Renal cortex interstitium (tissue), 11 donors: ENCODE results near the gene PIWIL1. TPM values are rescaled to one million over a fixed set of nuclear protein-coding genes. Genes with fewer than 3 reads are reported as not detected.

Experiments used
- DNase-seq, 11 donors: peaks; one replicate each; pipeline ENCODE4 v3.0.0-alpha.2; 2013; ENCODE audit warnings: low read depth in 9 of 11, low spot score in 4 of 11; ENCODE audit errors: extremely low read depth in 1 of 11
- polyA plus RNA-seq, 3 donors: library from polyadenylated mRNA; unstranded; fragments of 120-200 nt; gene quantifications; one replicate each; pipeline ENCODE4 v1.2.1, GENCODE V29; 2013; ENCODE audit not compliant: insufficient read length in 3 of 3

The PIWIL1 gene
- polyA plus RNA-seq, 3 donors, result 0.43 to 0.59 (median 0.54) TPM

DNA sequence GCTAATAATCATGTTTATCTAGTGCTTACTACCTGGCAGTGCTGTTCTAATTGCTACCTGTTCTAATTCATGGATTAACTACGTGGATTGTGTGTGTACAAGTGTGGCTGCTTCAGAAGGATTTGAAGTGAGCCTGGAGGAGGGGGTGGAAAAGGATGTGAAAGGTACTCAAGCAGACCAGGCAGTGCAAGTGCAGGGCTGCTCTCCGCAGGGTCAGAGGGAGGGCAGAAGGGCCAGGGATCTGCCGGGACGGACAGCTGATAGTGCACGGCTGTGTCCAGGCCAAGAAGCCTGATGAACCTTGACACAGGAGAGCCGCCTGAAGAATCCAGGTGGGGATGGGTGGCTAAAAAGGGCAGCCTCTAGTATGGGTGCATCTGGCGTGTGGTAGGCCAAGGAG is 28.5 kb downstream of the PIWIL1 start:
- DNase-seq, result no peak

DNA sequence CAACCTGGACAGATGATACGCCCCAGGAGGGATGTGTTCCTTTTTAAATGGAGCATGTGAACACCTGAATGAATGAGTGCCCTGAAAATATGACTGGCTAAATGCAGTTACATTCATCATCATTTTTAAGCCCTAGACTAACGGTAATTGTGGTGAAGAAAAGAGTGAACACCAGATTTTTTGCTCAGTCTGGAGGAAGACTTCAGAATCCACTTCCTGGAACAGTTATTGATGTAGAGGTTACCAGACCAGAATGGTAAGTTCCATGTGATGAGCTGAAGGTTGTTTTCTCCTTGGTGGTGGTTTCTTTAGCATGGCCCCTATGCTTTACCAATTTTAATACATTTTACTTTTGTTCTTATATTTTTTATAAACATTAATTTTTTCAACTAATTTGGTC is 29.3 kb downstream of the PIWIL1 start:
- no peak for DNase-seq

DNA sequence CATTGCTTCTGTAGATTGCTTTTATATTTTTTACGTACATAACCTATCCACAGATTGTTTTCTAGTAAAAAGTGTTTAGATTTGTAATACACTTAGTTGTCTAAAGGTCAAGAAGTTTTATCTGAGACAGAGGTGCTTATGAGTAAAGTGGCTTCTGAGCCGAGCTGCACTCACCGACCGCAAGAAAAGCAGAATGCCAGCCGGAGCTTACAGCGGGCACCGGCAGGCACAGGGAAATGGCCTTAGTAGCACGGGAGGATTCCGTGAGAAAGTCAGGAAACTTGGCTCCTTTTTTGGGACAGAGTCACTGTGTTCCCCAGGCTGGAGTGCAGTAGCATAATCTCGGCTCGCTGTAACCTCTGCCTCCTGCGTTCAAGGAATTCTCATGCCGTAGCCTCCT is 29.8 kb downstream of the PIWIL1 start:
- DNase-seq, result no peak

DNA sequence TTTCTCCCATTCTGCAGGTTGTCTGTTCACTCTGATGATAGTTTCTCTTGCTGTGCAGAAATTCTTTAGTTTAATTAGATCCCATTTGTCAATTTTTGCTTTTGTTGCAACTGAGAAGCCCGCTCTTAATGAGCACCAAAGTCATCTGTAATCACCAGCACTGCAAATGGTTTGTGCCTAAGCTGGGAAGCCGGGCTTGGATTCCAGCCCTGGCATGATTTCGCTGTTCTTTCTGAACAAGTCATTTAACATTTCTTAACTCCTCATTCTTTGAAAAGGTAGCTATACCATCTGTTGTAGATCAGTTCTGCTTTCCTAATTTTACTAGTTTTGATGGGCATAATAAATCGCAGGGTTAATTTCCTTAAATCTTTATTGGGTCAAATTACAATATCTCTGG is 32.1 kb downstream of the PIWIL1 start:
- DNase-seq, result no peak

DNA sequence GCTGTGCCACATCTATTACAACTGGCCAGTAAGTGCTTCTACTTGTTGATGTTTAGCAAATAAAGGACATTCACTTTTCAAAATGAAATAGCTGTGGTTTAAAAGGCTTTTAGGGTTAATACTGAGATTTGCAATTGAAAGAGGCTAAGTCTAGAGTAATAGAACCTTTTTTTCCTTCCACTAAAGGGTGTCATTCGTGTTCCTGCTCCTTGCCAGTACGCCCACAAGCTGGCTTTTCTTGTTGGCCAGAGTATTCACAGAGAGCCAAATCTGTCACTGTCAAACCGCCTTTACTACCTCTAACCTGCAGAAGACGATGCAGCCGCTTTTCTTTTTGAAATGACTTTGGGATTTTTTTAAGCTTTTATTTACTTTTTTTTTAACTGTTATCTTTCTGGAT is 33.6 kb downstream of the PIWIL1 start:
- no peak for DNase-seq

DNA sequence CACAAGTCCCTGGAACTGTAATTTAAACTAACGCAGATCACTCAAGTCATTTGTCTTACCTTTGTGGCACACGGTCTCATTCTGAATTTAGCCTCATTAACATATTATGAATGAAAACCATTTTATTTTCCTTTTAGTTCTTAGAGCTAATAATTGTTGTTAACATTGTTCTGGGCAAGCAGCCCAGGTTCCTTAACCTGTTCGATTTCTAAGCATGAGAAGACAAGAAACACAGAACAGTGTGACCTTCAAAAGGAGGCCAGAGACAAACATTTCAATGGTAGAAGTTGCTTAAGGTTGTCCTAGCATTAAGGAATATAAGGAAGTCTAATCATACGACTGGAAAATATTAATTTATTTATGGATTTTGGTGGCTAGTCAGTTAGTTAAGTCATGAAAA is 35.2 kb downstream of the PIWIL1 start:
- no peak for DNase-seq

DNA sequence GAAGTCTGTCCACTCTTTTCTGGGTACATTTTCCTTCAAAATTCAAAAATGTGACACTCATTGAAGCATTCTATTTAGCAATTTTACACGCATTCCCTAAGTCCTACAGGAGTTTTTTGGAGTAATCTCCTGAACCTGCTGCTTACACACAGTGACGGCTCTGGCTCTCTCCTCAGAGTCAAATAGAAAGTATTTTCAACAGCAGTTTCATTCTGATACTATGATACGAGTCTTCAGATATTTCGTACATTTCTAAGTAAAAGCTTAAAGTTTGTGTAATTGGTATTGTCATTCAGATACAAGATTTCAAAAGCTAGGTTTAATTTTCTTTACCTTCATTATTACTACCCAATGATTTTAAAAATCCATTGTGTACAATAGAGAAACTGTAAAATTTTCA is 36.4 kb downstream of the PIWIL1 start:
- DNase-seq, result no peak

DNA sequence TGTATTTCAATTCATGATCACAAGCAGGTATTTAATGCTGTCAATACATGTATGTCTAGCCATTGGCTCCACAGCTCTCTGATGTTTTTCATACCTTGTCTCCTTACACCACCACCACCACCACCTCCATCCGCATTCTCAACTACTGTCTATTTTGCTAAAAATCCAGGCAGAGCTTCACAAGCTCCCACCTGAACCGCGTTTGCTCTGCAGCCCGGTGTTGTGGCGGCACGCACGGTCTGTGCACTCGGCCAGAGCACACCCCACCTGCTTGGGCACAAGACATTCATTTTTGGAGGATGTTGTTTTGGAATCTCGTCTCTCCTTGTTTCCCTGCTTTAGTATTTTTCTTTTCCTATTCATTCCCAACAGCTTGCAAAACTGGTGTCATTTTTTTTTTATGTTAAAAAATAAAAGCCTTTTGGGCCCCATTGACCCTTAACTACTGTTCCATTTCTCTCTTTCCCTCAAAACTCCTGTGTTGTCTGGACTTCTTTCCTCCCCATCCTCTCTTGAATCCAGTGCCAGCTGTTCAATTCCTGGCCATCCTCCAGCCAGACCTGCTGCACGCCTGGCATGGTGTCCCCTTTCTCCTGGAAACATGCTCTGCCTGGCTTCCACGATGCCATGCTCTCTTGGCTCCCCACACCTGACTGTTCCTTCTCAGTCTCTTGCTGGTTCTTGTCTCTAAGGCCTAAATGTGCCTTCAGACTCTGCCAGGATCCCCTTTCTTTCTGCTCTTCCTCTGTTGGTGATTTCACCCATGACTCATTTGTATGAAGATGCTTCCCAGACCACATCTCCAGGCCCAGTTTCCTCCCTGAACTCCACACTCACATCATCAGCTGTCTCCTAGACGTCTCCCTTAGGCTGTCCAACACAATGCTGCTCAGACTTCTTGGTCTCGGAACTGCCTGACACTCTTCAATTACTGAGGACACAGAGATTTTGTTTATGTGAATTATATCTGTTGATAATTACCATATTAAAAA is 37.9 kb downstream of the PIWIL1 start:
- no peak for DNase-seq

DNA sequence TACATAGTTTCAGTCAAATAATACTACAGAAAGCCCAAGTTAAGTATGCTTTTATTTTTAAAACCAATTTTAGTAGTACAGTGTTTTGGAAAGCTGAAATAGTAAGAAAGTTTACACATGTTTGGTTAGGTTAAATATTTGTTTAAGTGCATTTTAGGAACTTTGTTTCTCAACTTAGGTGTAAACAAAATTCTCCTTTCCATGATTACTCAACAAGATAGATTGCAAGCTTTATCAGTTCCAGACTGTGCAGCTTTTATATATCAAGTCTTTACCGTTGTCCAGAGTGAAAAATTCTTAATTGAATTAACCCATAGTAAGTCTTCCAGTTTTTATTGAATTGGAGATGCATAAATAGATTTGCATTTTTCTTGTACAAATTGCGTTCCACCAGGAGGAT is 45.1 kb downstream of the PIWIL1 start:
- no peak for DNase-seq

DNA sequence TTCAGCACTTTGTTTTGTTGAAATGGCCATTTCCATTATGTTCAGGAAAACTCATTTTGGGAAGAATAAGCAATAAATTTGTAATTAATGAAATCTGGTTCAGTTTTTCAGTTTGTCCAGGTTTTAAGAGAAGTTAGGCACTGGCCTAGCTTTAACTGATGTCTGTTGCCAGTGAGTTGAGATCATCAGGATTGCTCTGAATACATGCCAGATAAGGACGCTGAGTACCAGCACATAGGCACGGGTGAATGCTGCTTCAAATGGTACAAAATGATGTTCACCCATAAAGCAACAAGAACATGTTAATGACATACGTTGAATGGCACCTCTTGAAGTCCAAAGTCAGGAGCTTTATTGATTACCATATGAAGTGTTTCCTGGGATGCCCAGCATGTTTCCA is 46.5 kb downstream of the PIWIL1 start:
- no peak for DNase-seq

DNA sequence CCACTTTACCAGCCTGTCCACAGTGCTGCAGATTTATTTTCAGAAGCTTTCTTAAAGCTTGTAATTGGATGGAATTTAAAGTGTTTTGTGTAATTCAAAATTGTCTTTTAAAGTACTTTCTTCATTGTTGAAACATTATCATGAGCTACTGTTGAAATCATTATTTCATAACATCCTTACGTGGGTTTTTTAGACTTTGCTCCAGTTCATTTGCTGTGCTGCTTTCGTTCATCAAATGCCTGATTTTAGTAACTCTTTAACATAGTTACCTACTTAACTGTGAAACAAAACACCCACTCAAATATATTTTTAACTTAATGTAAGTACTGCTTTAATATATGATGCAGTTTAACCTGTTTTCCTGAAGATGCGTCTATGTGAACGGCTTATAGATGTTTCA is 47.5 kb downstream of the PIWIL1 start:
- DNase-seq, result no peak

DNA sequence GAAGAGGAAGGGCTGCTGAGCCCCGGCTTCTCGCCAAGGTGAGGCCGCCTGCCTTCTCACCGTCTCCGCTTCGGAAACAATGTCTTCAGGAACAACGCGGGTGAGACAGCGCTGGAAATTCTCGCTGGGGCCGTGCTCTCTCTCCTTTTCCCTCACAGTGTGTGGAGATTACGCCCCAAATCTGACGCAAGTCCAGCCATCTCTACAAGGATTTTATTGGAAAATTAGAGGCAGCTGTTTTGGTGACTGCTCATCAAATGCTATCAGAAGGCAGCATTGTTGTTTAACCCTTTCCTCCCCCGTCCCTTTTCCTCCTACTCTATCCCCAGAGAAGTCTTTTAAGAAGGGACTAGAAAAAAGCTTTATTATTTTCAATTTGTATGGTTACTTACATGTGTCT is 53.5 kb downstream of the PIWIL1 start:
- no peak for DNase-seq

DNA sequence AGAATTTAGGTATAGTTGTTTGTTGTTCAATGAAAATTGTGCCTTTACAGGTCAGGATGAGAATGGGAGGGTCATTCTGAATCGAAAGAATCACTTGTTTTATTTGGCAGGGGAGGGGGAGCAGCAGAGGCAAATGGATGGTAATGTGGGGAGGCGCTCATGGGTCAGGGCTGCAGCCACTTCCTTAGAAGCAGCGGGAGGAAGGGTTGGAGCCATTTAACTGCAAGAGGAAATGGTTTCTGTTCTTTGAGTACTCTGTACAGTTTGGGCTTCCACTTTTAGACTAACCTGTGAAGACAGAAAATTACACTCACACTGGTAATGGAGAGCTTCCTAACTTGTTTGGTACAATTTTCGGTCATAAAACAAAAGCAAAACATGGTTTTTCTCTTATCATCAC is 57.2 kb downstream of the PIWIL1 start:
- no peak for DNase-seq

DNA sequence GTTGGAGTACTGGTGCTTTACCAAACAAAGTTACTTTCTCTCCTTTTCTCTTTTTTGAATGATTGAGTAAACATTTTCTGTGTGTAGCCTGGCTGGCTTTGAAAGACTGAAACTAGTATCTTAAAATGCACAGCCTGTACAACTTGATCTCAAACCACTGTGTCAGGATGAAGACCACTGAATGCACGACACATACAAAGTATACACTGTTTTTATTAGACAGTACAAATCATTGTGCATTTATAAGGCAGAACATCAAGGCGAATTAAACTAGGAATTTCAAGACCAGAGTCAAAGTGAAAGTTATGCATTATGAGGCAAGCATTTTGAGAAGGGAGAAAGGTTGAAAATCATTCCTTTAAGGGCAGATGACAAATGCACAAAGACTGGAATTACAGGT is 59.0 kb downstream of the PIWIL1 start:
- no peak for DNase-seq

DNA sequence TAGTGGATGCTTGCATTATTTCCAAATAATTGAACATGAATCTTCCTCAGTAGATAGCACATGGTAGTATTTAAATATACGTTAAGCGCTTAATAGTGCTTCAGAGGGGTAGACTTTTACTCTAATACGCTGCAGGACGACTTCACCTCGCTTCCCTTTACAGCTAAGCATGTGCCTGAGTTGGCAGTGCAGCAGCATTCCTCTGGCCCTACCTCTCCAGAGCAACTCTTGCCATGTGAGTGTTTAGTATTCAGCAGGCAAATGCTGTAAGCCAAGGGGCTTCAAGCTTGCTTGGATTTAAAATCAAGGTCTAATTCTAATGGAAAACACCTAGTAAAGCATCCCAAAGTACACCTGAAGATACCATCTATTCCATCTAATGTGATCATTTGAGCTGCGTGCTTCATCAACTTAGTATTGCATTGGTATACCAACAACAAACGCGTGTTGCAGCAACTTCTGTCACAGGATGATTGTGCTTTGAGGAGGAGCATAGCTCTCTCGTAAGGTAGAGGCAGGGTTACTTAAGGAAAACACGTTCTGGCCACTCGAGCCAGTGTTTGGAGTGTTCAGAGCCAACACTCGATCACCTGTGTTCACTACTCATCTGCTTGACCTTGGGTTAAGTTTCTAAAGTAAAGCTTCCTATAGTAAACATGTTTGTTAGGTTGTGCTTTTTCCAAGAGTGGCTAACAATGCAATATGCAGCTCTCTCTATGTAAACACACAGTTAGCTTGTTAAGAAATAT is 60.6 kb downstream of the PIWIL1 start:
- no peak for DNase-seq

DNA sequence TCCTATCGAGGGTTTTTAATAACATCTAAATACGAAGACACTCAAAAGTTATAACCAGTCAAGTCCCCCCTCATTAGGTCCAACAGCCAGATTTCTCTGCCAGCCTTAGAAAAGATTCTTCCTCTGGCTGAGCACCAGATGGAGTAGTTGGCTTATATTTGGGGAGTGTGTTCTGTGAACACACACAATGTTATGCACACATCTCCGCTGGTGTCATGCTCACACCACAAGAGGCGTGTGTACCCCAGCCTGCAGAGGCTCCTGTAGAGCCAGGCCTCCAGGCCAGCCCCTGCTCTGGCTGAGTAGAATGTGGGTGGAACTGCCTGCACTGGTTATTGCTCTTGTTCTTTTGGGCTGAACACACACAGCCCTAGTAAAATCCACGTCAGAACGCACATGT is 64.0 kb downstream of the PIWIL1 start:
- peak in 4 of 11 donors; percentile 2 to 13 (median 4) for DNase-seq

DNA sequence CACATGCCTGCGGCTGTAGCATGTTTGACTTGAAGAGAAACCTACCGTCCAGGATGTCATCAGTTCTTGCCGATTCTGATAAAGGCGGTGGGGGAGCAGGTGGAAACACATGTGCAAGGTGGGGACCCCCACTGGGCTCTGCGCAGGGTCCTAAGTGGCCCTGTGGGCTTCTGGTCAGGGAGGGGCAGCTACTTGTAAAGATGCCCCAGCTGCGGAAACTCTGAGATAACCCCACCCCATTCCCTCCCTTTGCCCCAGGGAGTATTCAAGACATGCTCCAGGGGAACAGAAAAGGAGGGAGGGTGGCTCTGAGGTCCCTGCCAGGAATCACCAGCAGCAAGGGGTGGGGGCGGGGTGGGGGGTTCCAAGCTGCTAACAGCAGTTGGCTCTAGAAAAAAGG is 67.6 kb downstream of the PIWIL1 start:
- no peak for DNase-seq

DNA sequence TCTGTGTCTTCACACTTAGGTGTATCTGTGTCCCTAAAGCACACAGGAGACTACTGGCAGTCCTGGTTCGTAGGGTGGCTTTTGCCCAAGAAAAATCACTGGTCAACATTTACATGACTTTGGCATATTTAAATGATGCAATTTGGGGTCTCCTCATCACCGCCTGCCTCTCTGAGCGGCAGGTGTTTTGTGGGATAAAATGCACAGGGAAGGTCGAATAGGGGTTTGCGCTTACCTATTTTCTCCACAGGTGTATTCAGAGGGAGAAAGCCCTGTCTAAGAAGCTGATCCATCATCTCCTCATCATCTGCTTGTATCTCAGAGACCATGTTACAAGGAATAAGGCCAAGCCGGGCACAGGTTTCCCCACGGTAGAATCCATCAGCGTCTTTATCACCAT is 74.7 kb downstream of the PIWIL1 start:
- no peak for DNase-seq

DNA sequence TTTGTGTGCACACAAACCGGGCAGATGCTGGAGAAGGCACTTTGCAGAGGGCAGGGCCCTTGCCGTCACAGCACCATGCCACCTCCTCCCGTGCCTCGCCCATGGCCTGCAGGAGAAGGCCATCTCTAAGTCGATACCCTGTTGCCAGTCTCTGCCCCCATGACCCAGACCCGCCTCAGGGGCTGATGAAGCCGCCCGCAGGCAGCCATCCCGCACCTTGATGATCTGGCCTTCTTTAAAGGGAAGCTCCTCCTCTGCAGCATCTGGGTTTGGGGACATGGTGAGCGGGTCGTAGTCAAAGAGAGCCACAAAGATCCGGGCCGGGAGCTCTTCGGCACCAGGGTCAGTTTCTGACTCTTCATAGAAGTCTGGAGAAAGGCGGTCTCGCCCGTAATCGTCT is 76.2 kb downstream of the PIWIL1 start:
- no peak for DNase-seq

DNA sequence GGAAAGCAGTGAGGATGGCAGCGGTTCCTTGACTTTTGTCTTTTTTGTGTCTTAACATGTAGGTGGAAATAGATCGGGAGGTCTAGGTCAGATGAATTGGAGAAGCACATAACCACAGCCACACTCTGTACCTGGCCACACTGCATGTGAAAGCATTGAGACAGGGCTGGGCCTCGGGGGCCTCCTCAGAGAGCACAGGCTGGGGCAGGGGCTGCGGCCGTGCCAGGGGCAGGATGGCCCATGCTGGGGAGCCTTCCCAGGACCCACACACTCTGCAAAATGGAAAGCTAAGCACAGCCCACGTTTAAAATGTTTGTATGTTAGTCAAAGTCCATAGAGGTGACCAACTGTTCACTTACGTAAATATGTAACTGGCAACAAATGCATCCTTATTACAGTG is 76.7 kb downstream of the PIWIL1 start:
- DNase-seq, result no peak
